ENCODE results near the gene LRRC37B. TPM values are rescaled to one million over a fixed set of nuclear protein-coding genes. Genes with fewer than 3 reads are reported as not detected.

The LRRC37B gene
- total RNA-seq, result 134 TPM

DNA sequence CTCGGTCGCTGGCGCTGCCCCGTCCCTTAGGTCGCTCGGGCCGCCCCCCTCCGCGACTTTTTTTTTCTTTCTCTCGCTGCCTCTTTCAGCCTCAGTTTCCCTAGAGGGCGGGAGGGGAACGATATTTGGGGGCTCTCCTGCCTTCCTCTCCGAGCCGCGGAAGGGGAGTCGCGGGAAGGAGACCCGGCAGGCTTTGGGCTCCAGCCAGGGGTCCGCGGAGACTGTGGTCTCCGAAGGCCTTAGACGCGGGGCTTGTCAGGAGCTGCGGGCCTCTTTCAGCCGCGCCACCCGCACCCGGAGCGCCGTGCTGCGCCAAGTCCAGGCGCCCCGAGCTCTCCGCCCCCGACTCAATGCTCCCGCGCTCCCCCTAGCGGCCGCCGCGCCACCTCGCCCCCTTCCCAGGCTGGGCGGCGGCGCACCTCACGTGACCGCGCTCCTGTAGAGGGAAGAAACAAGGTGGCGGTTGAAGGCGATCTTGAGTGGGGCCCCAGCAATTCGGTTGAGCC lies at the start of gene LRRC37B:
TSS of gene LRRC37B (plus strand) at position 427 of the 506 bp plus-strand sequence. CDS start 14,010 bp downstream, outside the sequence.

Small RNA genes lying within 50 kb of the gene (small RNA-seq; reads per million reads assigned to genes)
- gene AC090616.4 (ENCODE audit: low replicate concordance), result not detected
- not detected for gene RNA5SP437 (ENCODE audit: low replicate concordance)

Other genes starting within 250 kb of the LRRC37B start
- 24.7 TPM for gene COPRS, start 148.1 kb upstream of the LRRC37B start, total RNA-seq
- gene UTP6, start 105.7 kb upstream of the LRRC37B start, total RNA-seq, result 67.0 TPM
- gene SUZ12, start 70.4 kb upstream of the LRRC37B start, total RNA-seq, result 32.6 TPM
- gene RHOT1, start 135.1 kb downstream of the LRRC37B start, total RNA-seq, result 124 TPM

Data from parietal lobe (tissue), 2 donors.